Ishikawa (cell line): ENCODE results near the gene DENND4B.

ENCODE experiments used
- CEBPB ChIP-seq: IDR thresholded peaks from 2 replicates; pipeline ENCODE4 v1.6.1; 2012
- CREB1 ChIP-seq: IDR thresholded peaks from 2 replicates; pipeline ENCODE4 v1.6.1; 2012; ENCODE audit warnings: low read depth
- EGR1 ChIP-seq: IDR thresholded peaks from 2 replicates; pipeline ENCODE4 v1.6.1; 2012
- EP300 ChIP-seq: IDR thresholded peaks from 2 replicates; pipeline ENCODE4 v1.6.1; 2012; ENCODE audit warnings: borderline replicate concordance
- FOXM1 ChIP-seq: IDR thresholded peaks from 2 replicates; pipeline ENCODE4 v1.6.1; 2012; ENCODE audit warnings: low read depth, borderline replicate concordance
- NFIC ChIP-seq: IDR thresholded peaks from 2 replicates; pipeline ENCODE4 v1.6.1; 2012
- RAD21 ChIP-seq: IDR thresholded peaks from 2 replicates; pipeline ENCODE4 v1.6.1; 2012; ENCODE audit warnings: low read depth
- TAF1 ChIP-seq: IDR thresholded peaks from 2 replicates; pipeline ENCODE4 v1.6.1; 2012; ENCODE audit warnings: low read depth, mild to moderate bottlenecking
- TCF12 ChIP-seq: IDR thresholded peaks from 2 replicates; pipeline ENCODE4 v1.6.1; 2012; ENCODE audit warnings: low read depth
- TEAD4 ChIP-seq: IDR thresholded peaks from 2 replicates; pipeline ENCODE4 v1.6.1; 2012
- YY1 ChIP-seq: IDR thresholded peaks from 2 replicates; pipeline ENCODE4 v1.6.1; 2012; ENCODE audit warnings: low read depth
- ZBTB7A ChIP-seq: IDR thresholded peaks from 2 replicates; pipeline ENCODE4 v1.6.1; 2012; ENCODE audit warnings: low read depth
- TF ChIP-seq, protein P1 (sequence below): IDR thresholded peaks from 2 replicates; pipeline ENCODE4 v1.6.1; 2012
- TF ChIP-seq, protein P2 (sequence below): IDR thresholded peaks from 2 replicates; pipeline ENCODE4 v1.6.1; 2012

DNA sequence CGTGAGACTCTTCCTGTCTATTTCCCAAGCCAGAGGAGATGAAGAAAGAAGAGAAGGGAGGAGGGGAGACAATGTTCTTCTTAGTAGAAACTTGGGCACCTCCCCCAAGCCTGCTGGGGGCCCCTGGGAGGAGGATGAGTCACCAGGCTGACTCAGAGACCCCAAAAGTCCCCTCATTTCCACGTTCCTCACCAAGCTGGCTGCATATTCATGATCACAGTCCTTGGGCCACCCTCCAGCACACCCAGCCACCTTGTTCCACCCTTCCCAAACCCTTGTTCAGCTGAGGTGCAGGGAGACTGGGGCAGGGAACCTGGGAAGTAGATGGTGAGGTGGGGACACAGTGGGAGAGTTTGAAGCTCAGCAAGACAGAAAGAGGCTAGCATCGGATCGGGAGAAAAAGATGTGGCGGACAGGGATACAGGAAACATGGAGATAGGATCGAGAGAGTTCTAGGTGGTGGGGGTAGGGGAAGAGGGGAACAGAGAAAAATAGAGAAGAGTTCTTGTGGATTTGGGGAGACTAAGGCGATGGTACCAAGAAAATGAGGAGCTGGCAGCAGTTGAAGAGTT lies 38.9 kb upstream of the DENND4B start:
- TF ChIP-seq TAF1 (no peak), ZBTB7A (no peak), EGR1 (no peak), YY1 (no peak), TCF12 (no peak), CREB1 (no peak), EP300 (no peak), FOXM1 (no peak), RAD21 (no peak), CEBPB (no peak), NFIC (no peak), TEAD4 (no peak)
- TF ChIP-seq, protein P1, sequence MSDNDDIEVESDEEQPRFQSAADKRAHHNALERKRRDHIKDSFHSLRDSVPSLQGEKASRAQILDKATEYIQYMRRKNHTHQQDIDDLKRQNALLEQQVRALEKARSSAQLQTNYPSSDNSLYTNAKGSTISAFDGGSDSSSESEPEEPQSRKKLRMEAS, result no peak
- TF ChIP-seq, protein P2, sequence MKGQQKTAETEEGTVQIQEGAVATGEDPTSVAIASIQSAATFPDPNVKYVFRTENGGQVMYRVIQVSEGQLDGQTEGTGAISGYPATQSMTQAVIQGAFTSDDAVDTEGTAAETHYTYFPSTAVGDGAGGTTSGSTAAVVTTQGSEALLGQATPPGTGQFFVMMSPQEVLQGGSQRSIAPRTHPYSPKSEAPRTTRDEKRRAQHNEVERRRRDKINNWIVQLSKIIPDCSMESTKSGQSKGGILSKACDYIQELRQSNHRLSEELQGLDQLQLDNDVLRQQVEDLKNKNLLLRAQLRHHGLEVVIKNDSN, result no peak
